Measurements from ENCODE around the gene GPC5.

Gene GPC5

DNA sequence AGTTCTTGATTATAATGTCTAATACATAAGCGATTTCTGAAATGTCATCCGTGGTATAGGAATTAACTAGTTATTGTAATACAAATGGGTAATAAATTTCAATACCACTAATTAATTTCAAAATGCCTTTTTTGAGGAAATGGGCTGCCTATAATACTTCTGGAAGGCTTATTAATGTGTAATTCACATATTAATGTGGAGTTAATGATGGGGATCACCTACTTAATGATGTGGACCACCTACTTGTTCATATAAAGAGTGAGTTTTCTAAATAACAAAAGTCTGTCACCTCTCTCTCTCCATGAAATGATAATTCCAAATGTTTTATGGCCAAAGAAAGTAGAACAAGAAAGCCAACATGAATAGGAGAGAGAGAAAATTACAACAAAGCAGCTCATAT lies 914.4 kb downstream of the GPC5 start:
- no peak for DNase-seq

DNA sequence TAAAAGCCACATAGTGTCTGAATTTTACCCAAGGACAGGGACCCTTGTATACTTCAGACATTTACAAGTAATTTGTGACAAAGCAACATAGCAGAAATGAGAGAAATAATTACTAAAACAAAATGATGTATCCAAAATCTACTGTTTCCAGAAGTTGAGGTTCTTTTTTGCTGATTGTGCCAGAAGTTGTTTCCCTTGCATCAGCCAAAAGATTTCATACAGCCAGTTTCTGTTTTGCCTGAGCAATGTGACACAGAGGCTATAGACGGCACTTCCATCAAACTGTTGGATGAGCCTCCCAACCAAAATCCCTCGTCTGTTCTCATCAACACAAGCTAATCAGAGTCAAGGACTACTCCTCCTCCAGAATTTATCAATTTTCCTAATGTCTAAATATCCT lies 915.0 kb downstream of the GPC5 start:
- no peak for DNase-seq

DNA sequence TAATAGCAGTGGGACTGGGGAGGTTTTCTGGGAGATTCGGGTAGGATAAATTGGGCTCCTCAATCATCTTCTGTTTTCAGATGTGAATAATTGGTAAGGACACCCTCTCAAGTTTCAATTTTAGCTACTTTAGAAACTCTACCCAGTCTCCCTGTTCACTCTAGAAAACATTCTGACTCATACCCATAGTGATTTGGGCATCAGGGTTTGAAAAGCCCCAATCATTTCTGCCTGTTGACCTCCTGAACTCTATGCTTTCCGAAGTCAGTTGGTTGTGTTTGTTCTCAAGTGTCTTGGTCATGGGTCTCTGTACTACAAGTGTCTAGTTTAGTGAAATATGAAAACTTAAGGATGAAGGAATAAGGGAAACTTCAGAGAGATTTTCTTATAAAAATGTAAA lies 916.8 kb downstream of the GPC5 start:
- DNase-seq, result no peak

DNA sequence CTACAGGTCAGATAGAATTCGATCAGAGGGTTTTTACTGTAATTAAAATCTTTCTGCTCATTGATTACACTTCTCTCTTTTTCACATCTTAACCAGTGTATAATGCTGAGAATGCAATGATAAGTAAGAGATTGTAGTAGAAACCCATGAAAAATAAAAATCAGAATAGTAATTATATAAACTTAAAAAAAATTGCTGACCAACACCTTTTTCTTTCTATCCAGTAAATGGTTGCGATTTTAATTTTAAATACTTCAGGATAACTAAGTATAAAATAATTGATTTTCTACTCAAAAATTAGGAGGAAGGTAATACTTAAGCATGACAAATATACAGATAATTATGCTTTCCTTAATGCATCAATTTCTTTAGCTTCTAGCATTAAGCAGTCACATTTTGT lies 917.6 kb downstream of the GPC5 start:
- DNase-seq, result no peak

DNA sequence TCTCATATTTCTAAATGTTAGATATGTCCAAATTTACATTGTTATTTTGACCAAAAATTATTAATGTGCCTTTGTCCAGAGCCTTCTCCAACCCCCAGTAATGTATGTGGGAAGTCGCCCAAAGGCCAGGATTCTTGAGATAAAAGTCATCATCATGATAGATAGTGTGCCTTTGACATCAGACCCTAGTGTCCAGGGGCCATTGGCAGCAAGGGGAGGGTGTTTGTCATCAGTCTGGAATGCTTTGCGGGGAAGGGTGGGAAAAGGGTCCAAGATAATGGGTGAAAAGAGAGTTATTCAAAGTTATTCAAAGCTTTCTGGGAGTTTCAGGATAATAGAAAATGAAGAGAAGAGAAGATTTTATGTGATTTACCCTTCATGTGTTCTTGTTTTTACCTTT lies 918.6 kb downstream of the GPC5 start:
- DNase-seq, result no peak

DNA sequence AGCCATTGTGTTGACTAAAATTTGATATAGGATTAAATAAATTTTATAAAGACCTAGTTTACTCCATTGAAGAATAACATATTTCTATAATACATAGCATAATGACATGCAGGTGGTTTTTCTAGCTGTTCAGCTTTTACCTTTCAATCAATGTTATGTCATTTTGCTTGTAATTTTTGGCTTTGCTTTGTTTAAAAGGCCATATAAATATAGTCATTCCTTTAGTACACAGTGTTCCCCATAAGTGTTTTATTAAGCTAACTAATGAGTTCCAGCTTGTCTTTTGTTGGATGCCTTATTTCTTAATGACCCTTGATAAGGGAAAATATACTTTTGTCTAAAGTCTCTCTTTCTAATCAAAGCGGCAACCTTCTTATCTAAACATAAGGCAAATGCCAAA lies 921.9 kb downstream of the GPC5 start:
- DNase-seq, result no peak

DNA sequence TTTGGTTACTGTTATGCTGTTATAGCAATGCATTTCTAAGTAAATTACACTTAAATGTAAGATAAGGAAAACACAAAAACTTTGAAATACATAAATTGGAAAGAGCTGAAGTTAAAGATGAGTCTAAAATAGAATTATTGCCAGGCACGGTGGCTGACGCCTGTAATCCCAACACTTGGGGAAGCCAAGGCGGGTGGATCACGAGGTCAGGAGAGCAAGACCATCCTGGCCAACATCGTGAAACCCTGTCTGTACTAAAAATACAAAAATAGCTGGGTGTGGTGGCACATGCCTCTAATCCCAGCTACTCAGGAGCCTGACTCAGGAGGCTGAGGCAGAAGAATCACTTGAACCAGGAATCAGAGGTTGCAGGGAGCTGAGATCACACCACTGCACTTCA lies 922.8 kb downstream of the GPC5 start:
- no peak for DNase-seq

DNA sequence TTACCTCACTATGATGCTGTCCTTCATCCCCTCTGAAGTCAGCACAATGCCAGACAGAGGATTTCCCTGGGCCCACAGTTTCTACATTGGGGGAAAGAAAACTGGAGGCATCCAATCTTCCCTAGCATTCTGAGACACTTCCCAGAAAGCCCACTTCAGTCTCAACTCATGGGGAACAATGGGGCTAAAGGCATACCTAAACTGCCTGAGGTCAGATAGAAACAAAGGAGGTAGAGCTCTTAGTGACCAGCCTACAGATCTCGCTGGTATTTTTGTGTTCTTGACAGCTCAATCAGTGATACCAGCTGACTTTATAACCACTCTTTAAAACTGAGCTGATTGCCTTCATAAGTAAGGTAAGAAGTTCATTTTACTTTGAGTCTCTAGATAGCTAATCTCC lies 947.2 kb downstream of the GPC5 start:
- no peak for DNase-seq

DNA sequence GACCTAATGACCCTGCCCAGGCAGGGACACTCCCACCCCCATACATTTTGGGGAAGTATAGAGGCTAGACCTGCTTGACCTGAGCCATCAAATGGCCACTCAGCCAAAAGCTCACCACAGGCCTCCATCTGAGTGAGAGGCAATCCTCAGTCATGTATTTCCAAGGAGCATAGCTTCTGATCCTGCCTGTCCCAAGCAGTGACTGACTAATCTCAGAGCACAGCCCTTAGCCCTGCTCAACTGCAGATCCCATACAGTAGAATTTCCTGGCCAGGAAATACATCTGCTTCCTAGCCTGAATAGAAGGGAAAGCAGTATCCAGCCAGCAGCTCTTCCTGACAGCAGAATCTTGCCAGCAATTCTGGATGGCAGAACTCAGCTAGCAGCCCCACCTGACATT lies 947.6 kb downstream of the GPC5 start:
- no peak for DNase-seq

DNA sequence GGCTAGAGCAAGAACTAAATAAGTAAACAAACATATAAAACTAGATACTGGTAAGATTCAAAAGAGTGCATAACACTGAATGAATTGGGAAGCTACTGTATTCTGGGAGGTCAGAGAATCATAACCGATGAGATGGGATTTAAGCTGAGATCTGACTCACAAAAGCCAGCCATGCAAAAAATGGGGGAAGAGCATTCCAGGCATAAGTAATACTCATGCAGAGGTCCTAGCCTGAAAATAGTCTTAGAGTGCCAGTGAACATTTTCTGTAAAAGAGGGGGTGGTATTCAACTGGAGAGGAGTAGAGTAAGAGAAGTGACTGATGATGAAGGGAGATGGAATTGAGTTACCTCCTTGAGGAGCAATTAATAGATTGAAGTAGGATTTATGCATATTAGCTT lies 956.2 kb downstream of the GPC5 start:
- DNase-seq, result no peak

DNA sequence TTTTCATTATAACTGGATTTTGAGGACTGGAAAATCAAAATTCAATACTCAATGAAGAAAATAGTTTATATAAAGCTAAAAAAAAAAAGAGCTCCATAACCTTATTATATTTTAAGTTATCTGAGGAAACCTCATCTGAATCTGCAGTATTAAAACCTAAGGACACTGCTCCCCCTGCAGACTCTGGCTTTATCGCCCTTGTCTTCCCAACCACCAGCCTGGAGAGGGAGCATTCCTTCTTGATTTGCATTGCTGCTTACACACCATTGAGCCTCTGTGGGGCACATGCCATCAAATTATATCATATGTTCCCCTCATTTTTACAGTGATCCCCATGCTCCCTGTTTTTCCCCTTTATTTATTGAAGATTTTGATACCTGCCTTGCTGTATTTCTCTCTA lies 956.8 kb downstream of the GPC5 start:
- DNase-seq, result no peak

DNA sequence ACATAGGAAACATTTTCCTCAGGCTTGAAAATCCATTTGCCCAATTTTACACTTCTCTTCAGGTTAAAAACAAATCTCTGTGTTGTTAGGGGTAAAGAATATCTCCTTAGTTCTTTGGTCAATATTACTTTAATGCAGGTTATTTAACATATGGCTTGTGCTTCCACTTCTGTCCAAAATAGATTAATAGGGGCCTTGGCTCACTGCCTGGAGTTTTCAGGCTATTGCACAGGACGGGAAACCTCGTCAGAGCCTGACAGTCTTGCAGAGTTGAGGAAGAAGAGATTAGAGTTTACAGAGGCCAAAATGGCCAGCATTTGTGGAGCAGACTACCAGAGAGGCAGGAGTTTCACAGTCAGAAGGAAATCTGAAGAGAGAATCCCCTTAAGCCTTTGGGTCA lies 964.3 kb downstream of the GPC5 start:
- DNase-seq, result no peak

DNA sequence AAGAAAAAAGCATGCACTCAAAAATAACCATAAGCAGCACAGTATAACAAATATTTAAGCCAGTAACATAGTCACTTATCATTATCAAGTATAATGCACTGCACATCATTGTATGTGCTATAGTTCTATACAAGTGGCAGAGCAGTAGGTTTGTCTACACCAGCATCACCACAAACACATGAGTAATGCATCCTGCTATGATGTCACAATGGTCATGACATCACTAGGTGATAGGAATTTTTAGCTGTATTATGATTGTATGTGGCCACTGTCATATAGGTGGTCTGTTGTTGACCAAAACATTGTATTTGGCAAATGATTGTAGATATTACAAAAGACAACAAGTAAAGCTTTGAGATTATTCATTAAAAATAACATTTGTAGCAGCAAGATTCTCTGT lies 967.5 kb downstream of the GPC5 start:
- DNase-seq, result no peak

DNA sequence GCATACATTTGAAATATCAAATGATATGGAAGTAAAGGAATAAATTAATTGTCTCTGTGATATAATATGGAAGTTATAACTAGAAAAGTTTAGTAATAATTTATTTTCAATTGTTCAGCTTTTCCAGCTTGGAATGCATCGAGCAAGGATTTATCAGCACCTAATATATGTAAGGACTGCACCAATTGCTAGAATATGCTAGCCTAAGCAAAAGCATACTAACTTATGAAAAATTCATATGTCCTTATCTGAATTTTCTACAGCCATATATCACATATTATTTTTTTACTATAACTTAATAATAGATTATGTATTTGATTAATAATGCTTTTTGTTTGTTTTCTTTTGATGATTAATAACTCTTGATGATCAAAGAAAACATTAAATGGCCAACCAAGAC lies 979.0 kb downstream of the GPC5 start:
- no peak for DNase-seq

DNA sequence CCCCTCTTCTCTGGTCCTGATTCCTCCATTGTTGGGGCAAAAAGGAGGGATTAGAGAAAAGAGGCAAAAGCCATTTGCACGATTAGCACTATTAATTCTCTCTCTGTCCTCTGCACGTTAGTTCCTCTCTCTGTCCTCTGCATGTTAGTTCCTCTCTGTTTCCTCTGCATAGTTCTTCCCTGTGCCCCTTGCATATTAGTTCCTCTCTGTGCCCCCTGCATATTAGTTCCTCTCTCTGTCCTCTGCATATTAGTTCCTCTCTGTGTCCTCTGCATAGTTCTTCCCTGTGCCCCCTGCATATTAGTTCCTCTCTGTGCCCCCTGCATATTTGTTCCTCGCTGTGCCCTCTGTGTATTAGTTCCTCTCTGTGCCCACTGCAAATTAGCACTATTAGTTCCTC lies 981.0 kb downstream of the GPC5 start:
- no peak for DNase-seq

DNA sequence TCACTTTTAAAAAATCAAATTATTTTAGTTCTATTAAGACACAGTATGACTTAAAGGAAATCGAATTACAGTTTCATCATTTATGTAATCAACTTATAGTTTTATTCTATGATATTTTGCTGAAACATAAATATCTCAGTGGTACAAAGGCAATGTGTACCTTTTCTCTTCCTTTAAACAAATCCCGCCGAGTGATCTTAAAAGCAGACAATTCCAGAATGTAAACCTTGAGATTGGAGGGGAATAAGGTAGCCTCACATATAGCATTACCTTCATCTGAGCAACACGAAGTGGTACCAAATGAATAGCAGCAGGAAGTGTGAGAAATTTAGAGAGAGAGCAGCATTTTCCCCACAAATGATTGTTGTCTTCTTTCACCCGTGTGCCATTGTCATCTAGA lies 986.0 kb downstream of the GPC5 start:
- DNase-seq, result no peak

DNA sequence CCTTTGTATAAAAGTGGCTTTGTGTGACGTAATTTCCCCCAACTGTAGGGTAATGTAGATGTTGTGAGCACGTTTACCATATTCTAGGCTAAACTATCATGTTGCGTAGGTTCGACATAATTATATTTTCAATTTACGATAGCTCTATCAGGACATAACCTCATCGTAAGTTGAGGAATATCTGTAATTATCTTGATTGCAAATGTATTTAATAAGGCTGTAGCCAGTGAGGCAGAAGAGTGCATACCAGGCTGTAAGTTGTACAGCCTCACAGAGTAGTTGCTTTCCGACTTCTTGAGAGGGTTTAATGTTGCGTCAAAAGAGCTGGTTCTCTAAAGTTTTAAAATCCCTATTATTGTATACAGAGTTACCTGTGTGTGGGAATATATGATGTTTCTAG lies 988.8 kb downstream of the GPC5 start:
- no peak for DNase-seq

DNA sequence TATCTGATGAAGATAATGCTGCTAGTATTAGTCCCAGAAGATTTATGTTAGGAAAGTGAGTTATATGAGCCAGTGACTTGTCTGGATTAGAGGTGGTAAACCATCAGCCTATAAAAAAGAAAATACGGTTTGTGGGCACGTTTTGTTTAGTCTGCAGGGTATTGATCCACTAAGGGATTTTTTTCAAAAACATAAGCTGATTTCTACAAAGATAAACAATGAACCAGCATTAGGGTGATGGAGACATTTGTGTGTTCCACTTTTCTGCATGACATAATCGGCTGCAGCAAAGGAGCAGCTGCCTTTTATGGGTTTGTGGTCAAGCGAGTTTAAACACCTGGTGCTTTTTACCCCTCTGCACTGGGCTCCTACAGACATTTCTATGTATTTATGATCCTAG lies 991.8 kb downstream of the GPC5 start:
- no peak for DNase-seq

DNA sequence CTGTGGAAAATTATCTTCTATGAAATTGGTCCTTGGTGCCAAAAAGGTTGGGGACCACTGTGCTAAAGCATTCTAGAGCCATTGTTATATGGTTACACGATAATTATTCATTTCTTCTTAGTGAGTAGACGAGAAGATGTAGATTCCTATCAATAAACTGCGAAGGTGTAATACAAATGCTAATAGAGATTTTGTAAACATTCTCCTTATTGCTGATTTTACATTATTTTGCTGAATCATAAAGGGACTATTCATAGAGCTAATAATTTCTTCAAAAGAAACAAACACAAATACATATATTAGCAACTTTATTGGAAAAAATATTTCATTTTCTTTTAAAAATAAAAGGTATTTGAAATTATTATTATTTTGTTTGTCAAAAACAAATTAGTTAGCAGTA lies 1005.2 kb downstream of the GPC5 start:
- DNase-seq, result no peak

DNA sequence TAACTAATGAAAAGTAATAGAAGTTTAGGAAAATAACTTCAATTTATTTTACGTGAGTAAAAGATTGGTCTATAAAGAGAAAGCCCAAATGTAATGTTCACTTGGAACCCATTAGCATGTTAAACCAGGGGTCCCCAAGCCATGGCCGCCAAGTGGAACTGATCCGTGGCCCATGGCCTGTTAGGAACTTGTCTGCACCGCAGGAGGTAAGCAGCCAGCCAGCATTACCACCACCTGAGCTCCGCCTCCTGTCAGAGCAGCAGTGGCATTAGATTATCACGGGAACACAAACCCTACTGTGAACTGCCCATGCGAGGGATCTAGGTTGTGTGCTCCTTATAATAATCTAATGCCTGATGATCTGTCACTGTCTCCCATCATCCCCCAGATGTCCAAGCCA lies 1009.4 kb downstream of the GPC5 start:
- no peak for DNase-seq

DNA sequence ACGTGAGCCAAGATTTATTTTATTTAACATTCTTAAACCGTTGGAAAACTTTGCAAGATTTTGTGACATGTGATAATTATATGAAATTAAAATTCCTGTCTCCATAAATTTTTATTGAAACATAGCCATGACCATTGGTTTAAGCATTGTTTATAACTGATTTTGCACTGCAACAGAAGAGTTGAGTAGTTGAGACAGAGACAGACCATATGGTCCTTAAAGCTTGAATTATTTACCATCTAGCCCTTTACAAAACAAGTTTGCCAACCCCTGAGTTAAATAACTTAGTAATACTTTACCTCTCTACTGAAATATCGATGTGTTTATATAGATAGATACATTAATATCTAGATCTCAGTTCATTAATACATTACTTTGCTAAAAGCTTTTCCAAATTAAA lies 1014.1 kb downstream of the GPC5 start:
- no peak for DNase-seq

DNA sequence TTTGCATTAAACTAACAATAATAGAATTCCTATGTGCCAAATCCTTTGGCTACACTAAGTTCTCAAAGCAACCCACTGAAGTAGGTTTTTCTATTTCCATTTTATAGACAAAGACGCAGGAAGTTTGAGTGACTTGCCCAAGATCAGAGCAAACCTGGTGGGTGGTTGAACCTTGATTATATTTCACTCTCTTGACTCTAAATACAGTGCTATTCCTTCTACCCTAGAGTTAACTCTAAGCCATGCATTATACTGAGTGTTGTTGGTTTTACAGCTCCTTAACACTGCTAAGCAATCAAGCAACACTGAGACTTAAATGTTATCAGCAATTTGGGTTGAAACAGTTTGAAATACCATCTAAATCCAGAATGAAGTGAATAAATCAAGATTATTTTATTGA lies 1014.6 kb downstream of the GPC5 start:
- no peak for DNase-seq

DNA sequence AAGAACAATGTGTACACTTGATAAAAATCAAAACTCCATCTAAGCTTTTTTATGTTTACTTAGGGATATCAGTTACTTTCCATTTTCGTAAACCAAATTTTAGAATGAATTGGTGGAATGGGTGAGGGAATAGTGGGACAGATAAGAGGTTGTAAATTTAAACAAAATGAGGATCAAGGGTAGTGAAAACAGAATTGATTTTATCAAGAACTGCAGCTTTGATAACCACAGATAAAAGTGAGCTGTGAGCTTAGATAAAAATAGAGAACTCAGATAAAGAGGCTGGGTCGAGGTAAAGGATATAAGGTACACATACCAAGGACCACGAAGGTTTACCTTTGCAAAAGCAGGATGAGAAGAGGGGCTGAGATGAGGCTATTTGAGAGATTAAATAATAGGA lies 1015.0 kb downstream of the GPC5 start:
- DNase-seq, result no peak

DNA sequence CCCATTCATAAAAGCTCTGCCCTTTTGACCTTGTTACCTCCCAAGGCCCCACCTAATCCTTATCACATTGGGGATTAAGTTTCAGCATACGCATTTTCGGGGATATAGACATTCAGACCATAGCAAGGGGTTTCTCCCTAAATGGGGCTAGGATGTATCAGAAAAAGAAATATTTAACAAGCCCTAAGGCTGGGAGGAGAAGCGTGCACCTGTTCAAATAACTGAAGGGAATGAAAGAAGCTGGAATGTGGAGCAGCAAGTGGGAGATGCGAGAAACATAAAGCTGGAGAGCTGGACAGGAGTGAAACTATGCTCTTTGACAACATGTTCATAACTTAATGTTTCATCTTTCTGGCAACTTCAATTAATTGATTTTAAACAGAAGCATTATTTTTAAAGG lies 1016.4 kb downstream of the GPC5 start:
- no peak for DNase-seq

DNA sequence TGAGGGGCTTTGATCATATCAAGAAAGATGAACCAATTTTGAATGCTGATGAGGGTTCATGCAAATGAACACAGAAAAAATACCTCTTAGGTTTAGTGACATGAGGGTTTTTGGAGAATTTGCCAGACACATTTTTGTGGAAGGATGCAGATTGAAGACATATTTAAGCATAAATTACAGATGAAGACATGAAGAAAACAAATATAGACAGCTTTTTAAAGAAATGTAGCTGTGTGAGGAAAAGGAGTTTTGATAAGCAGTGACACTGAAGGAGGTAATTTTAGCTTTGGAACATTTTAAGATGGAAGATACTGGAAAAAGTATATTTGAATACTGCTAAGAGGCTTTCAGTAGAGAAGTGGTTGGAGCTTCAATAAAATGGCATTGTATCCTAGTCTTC lies 1017.4 kb downstream of the GPC5 start:
- DNase-seq, result no peak

DNA sequence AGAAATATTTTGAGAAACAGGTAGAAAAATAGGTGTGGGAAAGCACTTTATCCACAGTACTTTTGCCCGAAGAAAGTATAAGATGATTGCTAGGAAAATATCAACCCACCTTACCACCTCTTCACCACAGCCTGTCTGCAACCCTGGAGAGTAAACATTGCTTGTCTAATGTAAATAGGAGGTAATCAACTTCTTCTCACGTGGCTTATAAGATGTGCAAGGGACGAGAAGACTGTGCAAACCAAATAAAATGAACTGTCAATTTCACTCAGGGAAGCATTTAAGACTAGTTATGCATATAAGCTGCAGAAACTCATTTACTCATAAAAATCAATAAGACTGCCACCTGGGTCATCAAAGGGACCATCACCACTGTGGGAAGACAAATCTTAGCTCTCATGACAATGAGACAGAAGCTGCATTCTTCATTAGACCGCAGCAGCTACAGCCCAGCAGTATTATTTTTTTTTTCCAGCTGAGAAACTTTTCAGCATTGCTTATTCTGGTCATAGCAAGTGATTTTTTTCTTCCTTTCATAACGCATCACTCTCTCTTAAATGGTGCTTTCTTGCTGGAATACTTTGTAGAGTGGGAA lies 1020.5 kb downstream of the GPC5 start:
- no peak for DNase-seq

Data from activated CD4-positive, alpha-beta T cell treated with anti-CD3 and anti-CD28 coated beads for 48 hours (primary cell).